ENCODE measurements around the gene ADCY2. TPM values are rescaled to one million over a fixed set of nuclear protein-coding genes. Genes with fewer than 3 reads are reported as not detected.

ADCY2 gene
- total and polyA plus RNA-seq, 3 experiments from 2014 or later: not detected

DNA sequence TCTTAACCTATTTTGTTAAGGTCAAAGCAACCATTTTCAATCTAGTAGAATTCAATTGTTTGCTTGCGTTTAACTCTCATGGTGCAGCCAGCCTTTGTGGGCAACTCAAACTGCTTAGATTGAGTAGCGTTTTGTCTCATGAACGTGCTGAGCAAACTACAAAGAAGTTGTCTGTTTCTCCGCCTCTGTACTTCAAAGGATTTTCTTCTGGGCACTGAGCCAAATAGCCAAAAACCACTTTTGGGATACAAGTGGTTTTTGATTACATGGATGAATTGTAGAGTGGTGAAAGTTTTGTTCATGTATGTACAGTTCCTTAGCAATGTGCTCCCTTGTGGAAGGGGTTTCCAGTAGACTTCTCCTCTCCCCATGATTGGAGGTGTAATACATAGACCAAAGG lies 332.1 kb downstream of the ADCY2 start:
- Mint-ChIP-seq H3K9me3 (no peaks in the 10 kb centered on the region), H3K36me3 (no peaks in the 10 kb centered on the region), H3K4me3 (no peak overlapping the region), H3K4me1 (no peaks in the 10 kb centered on the region), H3K27ac (no peak overlapping the region), H3K27me3 (peaks cover 0 to 11% of the 10 kb centered on the region in 2 donors)
- ChIA-PET CTCF (no interaction called here), POLR2A (no interaction called here)
- Histone ChIP-seq H3K9me3 (ENCODE audit: low read length) (no peaks in the 10 kb centered on the region), H3K36me3 (ENCODE audit: insufficient read depth, low read length) (no peaks in the 10 kb centered on the region), H3K27me3 (ENCODE audit: insufficient read depth, low read length, poor library complexity, severe bottlenecking) (no peaks in the 10 kb centered on the region), H3K4me3 (ENCODE audit: low read length) (no peak overlapping the region), H3K4me1 (ENCODE audit: insufficient read depth, low read length) (no peaks in the 10 kb centered on the region), H3K27ac (ENCODE audit: low read depth, low read length) (no peak overlapping the region)
- no peak for DNase-seq

DNA sequence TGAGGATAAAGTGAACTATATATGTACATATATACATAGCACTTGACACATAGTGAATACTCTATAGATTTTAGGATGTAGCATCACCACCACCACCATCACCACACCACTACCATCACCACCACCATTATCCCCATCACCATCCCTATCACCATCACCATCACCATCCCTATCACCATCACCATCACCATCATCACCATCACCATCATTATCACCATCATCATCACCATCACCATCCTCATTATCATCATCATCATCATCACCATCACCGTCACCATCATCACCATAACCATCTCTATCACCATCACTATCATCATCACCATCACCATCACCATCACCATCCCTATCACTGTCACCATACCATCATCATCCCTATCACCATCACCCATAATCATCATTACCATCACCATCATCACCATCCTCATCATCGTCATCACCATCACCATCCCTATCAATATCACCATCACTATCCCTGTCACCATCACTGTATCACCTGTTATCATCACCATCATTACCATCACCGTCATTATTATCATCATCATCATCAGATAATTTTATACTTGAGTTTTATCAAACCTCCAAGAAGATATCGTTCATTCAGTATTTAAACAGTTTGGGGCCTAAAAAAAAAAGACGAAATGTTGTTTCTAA lies 345.6 kb downstream of the ADCY2 start:
- no peak overlapping the region for H3K4me3 ChIP-seq (ENCODE audit: low read length)
- H3K27ac Mint-ChIP-seq: no peak overlapping the region
- no peaks in the 10 kb centered on the region for H3K36me3 Mint-ChIP-seq
- no peaks in the 10 kb centered on the region for H3K4me1 Mint-ChIP-seq
- POLR2A ChIA-PET: no interaction called here
- H3K9me3 Mint-ChIP-seq: no peaks in the 10 kb centered on the region
- H3K9me3 ChIP-seq (ENCODE audit: low read length): no peaks in the 10 kb centered on the region
- H3K27me3 Mint-ChIP-seq: no peaks in the 10 kb centered on the region
- CTCF ChIA-PET: no interaction called here
- no peaks in the 10 kb centered on the region for H3K4me1 ChIP-seq (ENCODE audit: insufficient read depth, low read length)
- DNase-seq: no peak
- no peak overlapping the region for H3K27ac ChIP-seq (ENCODE audit: low read depth, low read length)
- H3K4me3 Mint-ChIP-seq: no peak overlapping the region
- H3K27me3 ChIP-seq (ENCODE audit: insufficient read depth, low read length, poor library complexity, severe bottlenecking): no peaks in the 10 kb centered on the region
- H3K36me3 ChIP-seq (ENCODE audit: insufficient read depth, low read length): no peaks in the 10 kb centered on the region

- Mint-ChIP-seq H3K4me1 (no peaks in the 10 kb centered on the region), H3K27ac (no peak overlapping the region), H3K4me3 (no peak overlapping the region), H3K36me3 (no peaks in the 10 kb centered on the region), H3K9me3 (no peaks in the 10 kb centered on the region), H3K27me3 (no peaks in the 10 kb centered on the region)
- no peaks in the 10 kb centered on the region for H3K27me3 ChIP-seq (ENCODE audit: insufficient read depth, low read length, poor library complexity, severe bottlenecking)
- no peak overlapping the region for H3K27ac ChIP-seq (ENCODE audit: low read depth, low read length)
- no peaks in the 10 kb centered on the region for H3K4me1 ChIP-seq (ENCODE audit: insufficient read depth, low read length)
- ChIA-PET POLR2A (no interaction called here), CTCF (no interaction called here)
- no peaks in the 10 kb centered on the region for H3K9me3 ChIP-seq (ENCODE audit: low read length)
- DNase-seq: no peak
- no peaks in the 10 kb centered on the region for H3K36me3 ChIP-seq (ENCODE audit: insufficient read depth, low read length)
- no peak overlapping the region for H3K4me3 ChIP-seq (ENCODE audit: low read length)
These were observed 346.3 kb downstream of the ADCY2 start for GRCh38 chr5:7742241-7742656.

DNA sequence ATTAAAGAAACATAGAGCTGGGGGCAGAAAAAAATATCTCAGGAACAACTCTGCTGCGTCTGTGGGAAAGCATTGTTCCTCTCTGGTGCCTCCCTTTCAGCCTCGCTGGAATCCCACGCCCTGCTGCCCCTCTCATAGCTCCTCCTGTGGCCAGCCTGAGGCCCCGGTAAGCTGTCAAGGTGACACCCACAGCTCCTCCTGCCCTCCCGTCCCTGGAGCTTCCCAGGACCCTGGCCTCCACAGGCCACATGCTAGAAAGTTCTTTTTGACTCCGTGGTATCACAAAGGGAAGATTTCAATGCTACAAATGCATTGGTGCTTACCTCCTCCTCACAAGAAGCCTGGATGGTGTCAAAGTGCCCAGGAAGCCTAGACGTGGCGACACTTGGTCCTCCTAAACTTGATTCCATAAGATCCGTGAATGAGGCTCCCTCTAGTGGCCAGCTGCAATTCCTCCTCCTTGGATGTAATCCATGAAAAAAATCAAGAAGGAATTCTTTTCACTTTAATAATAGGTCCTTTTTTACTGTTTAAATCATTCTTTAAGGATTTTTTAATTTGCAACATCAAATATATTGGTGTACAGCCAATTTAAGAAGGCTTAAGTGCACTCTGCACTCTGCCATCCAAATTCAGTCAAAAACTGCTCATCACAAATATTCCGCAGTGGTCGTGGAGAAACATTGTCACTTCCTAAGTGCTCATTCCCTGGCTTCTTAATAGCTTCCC lies 350.1 kb downstream of the ADCY2 start:
- H3K27ac Mint-ChIP-seq: no peak overlapping the region
- H3K9me3 ChIP-seq (ENCODE audit: low read length): no peaks in the 10 kb centered on the region
- DNase-seq: no peak
- H3K36me3 Mint-ChIP-seq: no peaks in the 10 kb centered on the region
- CTCF ChIA-PET: interaction anchor here (1.3 kb wide), 1 partner anchor 45 kb away, joined by 3 read pairs; no protein-coding TSS in a partner anchor
- no peaks in the 10 kb centered on the region for H3K4me1 Mint-ChIP-seq
- no peaks in the 10 kb centered on the region for H3K4me1 ChIP-seq (ENCODE audit: insufficient read depth, low read length)
- H3K9me3 Mint-ChIP-seq: no peaks in the 10 kb centered on the region
- no peaks in the 10 kb centered on the region for H3K36me3 ChIP-seq (ENCODE audit: insufficient read depth, low read length)
- POLR2A ChIA-PET: no interaction called here
- H3K4me3 ChIP-seq (ENCODE audit: low read length): no peak overlapping the region
- H3K27ac ChIP-seq (ENCODE audit: low read depth, low read length): no peak overlapping the region
- H3K27me3 Mint-ChIP-seq: peaks cover 0 to 3% of the 10 kb centered on the region in 2 donors
- H3K4me3 Mint-ChIP-seq: no peak overlapping the region
- no peaks in the 10 kb centered on the region for H3K27me3 ChIP-seq (ENCODE audit: insufficient read depth, low read length, poor library complexity, severe bottlenecking)

DNA sequence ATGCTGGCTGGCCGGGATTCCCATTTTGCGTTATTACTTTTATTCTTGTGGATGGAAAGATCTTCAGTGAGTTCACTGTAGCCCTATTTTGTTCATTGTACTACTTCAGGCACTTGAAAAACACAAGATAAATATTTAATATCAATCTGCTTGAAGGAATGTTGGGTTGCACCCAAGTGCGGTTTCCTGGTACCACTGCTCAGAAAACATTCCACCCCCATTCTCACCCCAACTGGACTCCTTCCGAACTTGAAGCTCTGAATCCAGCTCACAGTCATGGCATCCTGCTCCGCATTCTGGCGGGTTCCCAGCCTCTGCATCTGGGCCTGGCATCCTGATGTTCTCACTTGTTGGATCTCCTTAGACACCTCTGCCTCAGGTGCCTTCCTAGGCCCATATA lies 351.8 kb downstream of the ADCY2 start:
- H3K9me3 ChIP-seq (ENCODE audit: low read length): no peaks in the 10 kb centered on the region
- H3K4me1 ChIP-seq (ENCODE audit: insufficient read depth, low read length): no peaks in the 10 kb centered on the region
- no peak for DNase-seq
- Mint-ChIP-seq H3K4me1 (no peaks in the 10 kb centered on the region), H3K27ac (no peak overlapping the region), H3K36me3 (no peaks in the 10 kb centered on the region), H3K27me3 (peaks cover 0 to 6% of the 10 kb centered on the region in 2 donors), H3K4me3 (no peak overlapping the region), H3K9me3 (no peaks in the 10 kb centered on the region)
- no peak overlapping the region for H3K4me3 ChIP-seq (ENCODE audit: low read length)
- ChIA-PET CTCF (no interaction called here), POLR2A (no interaction called here)
- H3K27me3 ChIP-seq (ENCODE audit: insufficient read depth, low read length, poor library complexity, severe bottlenecking): no peaks in the 10 kb centered on the region
- H3K27ac ChIP-seq (ENCODE audit: low read depth, low read length): no peak overlapping the region
- H3K36me3 ChIP-seq (ENCODE audit: insufficient read depth, low read length): no peaks in the 10 kb centered on the region

GRCh38 chr5:7749626-7750025 lies 353.7 kb downstream of the ADCY2 start:
- H3K4me1 Mint-ChIP-seq: no peaks in the 10 kb centered on the region
- Histone ChIP-seq H3K4me1 (ENCODE audit: insufficient read depth, low read length) (no peaks in the 10 kb centered on the region), H3K4me3 (ENCODE audit: low read length) (no peak overlapping the region), H3K27ac (ENCODE audit: low read depth, low read length) (no peak overlapping the region), H3K36me3 (ENCODE audit: insufficient read depth, low read length) (no peaks in the 10 kb centered on the region), H3K27me3 (ENCODE audit: insufficient read depth, low read length, poor library complexity, severe bottlenecking) (no peaks in the 10 kb centered on the region), H3K9me3 (ENCODE audit: low read length) (no peaks in the 10 kb centered on the region)
- DNase-seq: no peak
- H3K36me3 Mint-ChIP-seq: no peaks in the 10 kb centered on the region
- H3K27ac Mint-ChIP-seq: no peak overlapping the region
- H3K9me3 Mint-ChIP-seq: no peaks in the 10 kb centered on the region
- H3K4me3 Mint-ChIP-seq: no peak overlapping the region
- ChIA-PET POLR2A (no interaction called here), CTCF (no interaction called here)
- H3K27me3 Mint-ChIP-seq: peaks cover 9 to 10% of the 10 kb centered on the region in 2 donors

- no peak overlapping the region for H3K4me3 ChIP-seq (ENCODE audit: low read length)
- Mint-ChIP-seq H3K9me3 (no peaks in the 10 kb centered on the region), H3K27me3 (peaks cover 12 to 17% of the 10 kb centered on the region in 2 donors), H3K4me1 (no peaks in the 10 kb centered on the region), H3K36me3 (no peaks in the 10 kb centered on the region), H3K27ac (no peak overlapping the region), H3K4me3 (no peak overlapping the region)
- H3K9me3 ChIP-seq (ENCODE audit: low read length): no peaks in the 10 kb centered on the region
- H3K4me1 ChIP-seq (ENCODE audit: insufficient read depth, low read length): no peaks in the 10 kb centered on the region
- H3K27ac ChIP-seq (ENCODE audit: low read depth, low read length): no peak overlapping the region
- no peaks in the 10 kb centered on the region for H3K27me3 ChIP-seq (ENCODE audit: insufficient read depth, low read length, poor library complexity, severe bottlenecking)
- POLR2A ChIA-PET: no interaction called here
- no peak for DNase-seq
- no peaks in the 10 kb centered on the region for H3K36me3 ChIP-seq (ENCODE audit: insufficient read depth, low read length)
- CTCF ChIA-PET: no interaction called here
These were observed 355.9 kb downstream of the ADCY2 start for GRCh38 chr5:7751874-7752273.

GRCh38 chr5:7753181-7753580 lies 357.2 kb downstream of the ADCY2 start:
- no peak overlapping the region for H3K4me3 ChIP-seq (ENCODE audit: low read length)
- no peaks in the 10 kb centered on the region for H3K9me3 ChIP-seq (ENCODE audit: low read length)
- Mint-ChIP-seq H3K4me1 (no peaks in the 10 kb centered on the region), H3K36me3 (no peaks in the 10 kb centered on the region), H3K27me3 (peaks cover 13 to 27% of the 10 kb centered on the region in 2 donors), H3K27ac (no peak overlapping the region), H3K9me3 (no peaks in the 10 kb centered on the region), H3K4me3 (no peak overlapping the region)
- no peak for DNase-seq
- H3K27me3 ChIP-seq (ENCODE audit: insufficient read depth, low read length, poor library complexity, severe bottlenecking): no peaks in the 10 kb centered on the region
- no peaks in the 10 kb centered on the region for H3K36me3 ChIP-seq (ENCODE audit: insufficient read depth, low read length)
- ChIA-PET CTCF (no interaction called here), POLR2A (no interaction called here)
- no peak overlapping the region for H3K27ac ChIP-seq (ENCODE audit: low read depth, low read length)
- H3K4me1 ChIP-seq (ENCODE audit: insufficient read depth, low read length): no peaks in the 10 kb centered on the region
